Measurements from ENCODE around the gene CYTH1.

The CYTH1 gene

GRCh38 chr17:78790552-78790951 is 8.5 kb upstream of the CYTH1 start:
- Histone ChIP-seq H3K27me3 (ENCODE audit: insufficient read depth, low read depth) (no peaks in the 10 kb centered on the region), H3K79me2 (ENCODE audit: insufficient read depth, low read depth) (no peaks in the 10 kb centered on the region), H3K4me3 (IDR thresholded peaks at IDR 0.05; ENCODE audit: insufficient read depth, low read depth, low read length) (no peak overlapping the region), H3K27ac (no peak overlapping the region), H3K4me2 (no peak overlapping the region), H4K20me1 (ENCODE audit: insufficient read depth) (no peaks in the 10 kb centered on the region), H2AFZ (ENCODE audit: low read depth) (no peak overlapping the region), H3K36me3 (ENCODE audit: insufficient read depth) (no peaks in the 10 kb centered on the region), H3K9ac (no peak overlapping the region), H3K4me1 (ENCODE audit: low read depth, poor library complexity, severe bottlenecking) (peaks cover 13% of the 10 kb centered on the region)
- no peak for TF ChIP-seq CTCF (conservative IDR thresholded peaks at IDR 0.05; ENCODE audit: low read depth, low read length)

- H3K4me3 ChIP-seq (IDR thresholded peaks at IDR 0.05; ENCODE audit: insufficient read depth, low read depth, low read length) = no peak overlapping the region
- TF ChIP-seq CTCF (conservative IDR thresholded peaks at IDR 0.05; ENCODE audit: low read depth, low read length) = no peak
- H3K27ac ChIP-seq = no peak overlapping the region
- H3K79me2 ChIP-seq (ENCODE audit: insufficient read depth, low read depth) = no peaks in the 10 kb centered on the region
- no peaks in the 10 kb centered on the region for H3K27me3 ChIP-seq (ENCODE audit: insufficient read depth, low read depth)
- H4K20me1 ChIP-seq (ENCODE audit: insufficient read depth) = no peaks in the 10 kb centered on the region
- no peaks in the 10 kb centered on the region for H3K36me3 ChIP-seq (ENCODE audit: insufficient read depth)
- no peak overlapping the region for H3K4me2 ChIP-seq
- peaks cover 21% of the 10 kb centered on the region for H3K4me1 ChIP-seq (ENCODE audit: low read depth, poor library complexity, severe bottlenecking)
- no peak overlapping the region for H2AFZ ChIP-seq (ENCODE audit: low read depth)
- H3K9ac ChIP-seq = no peak overlapping the region
These were observed 7.6 kb upstream of the CYTH1 start for GRCh38 chr17:78789663-78790181.

GRCh38 chr17:78789149-78789662 is 7.1 kb upstream of the CYTH1 start:
- Histone ChIP-seq H3K4me2 (no peak overlapping the region), H3K27ac (no peak overlapping the region)
- no peak for TF ChIP-seq CTCF (conservative IDR thresholded peaks at IDR 0.05; ENCODE audit: low read depth, low read length)

GRCh38 chr17:78788451-78788850 is 6.4 kb upstream of the CYTH1 start:
- H3K4me2 ChIP-seq = no peak overlapping the region

More at GRCh38 chr17:78789149-78789662, 7.1 kb upstream of the CYTH1 start:
- Histone ChIP-seq H3K27me3 (ENCODE audit: insufficient read depth, low read depth) (no peaks in the 10 kb centered on the region), H3K4me1 (ENCODE audit: low read depth, poor library complexity, severe bottlenecking) (peaks cover 27% of the 10 kb centered on the region), H3K36me3 (ENCODE audit: insufficient read depth) (no peaks in the 10 kb centered on the region), H2AFZ (ENCODE audit: low read depth) (no peak overlapping the region), H4K20me1 (ENCODE audit: insufficient read depth) (no peaks in the 10 kb centered on the region), H3K4me3 (IDR thresholded peaks at IDR 0.05; ENCODE audit: insufficient read depth, low read depth, low read length) (no peak overlapping the region), H3K9ac (no peak overlapping the region), H3K79me2 (ENCODE audit: insufficient read depth, low read depth) (no peaks in the 10 kb centered on the region)

More at GRCh38 chr17:78788451-78788850, 6.4 kb upstream of the CYTH1 start:
- Histone ChIP-seq H3K36me3 (ENCODE audit: insufficient read depth) (no peaks in the 10 kb centered on the region), H3K4me3 (IDR thresholded peaks at IDR 0.05; ENCODE audit: insufficient read depth, low read depth, low read length) (no peak overlapping the region), H3K27me3 (ENCODE audit: insufficient read depth, low read depth) (no peaks in the 10 kb centered on the region), H3K4me1 (ENCODE audit: low read depth, poor library complexity, severe bottlenecking) (peaks cover 34% of the 10 kb centered on the region), H4K20me1 (ENCODE audit: insufficient read depth) (no peaks in the 10 kb centered on the region), H2AFZ (ENCODE audit: low read depth) (no peak overlapping the region), H3K27ac (no peak overlapping the region), H3K9ac (no peak overlapping the region), H3K79me2 (ENCODE audit: insufficient read depth, low read depth) (no peaks in the 10 kb centered on the region)
- no peak for TF ChIP-seq CTCF (conservative IDR thresholded peaks at IDR 0.05; ENCODE audit: low read depth, low read length)

Measured in KMS-11 (cell line).